GM21390 (cell line): ENCODE results near the gene MUC5B.
"Not testable (repeated sequence)": the region's sequence is repeated elsewhere in the genome, so short reads cannot be mapped to it uniquely, and the experiment has no call there.

Experiments used
- ATAC-seq: cut with Tn5 transposase; IDR thresholded peaks from one replicate; pipeline ENCODE4 v1.9.1; 2021; ENCODE audit not compliant: unreplicated experiment

Gene MUC5B

DNA sequence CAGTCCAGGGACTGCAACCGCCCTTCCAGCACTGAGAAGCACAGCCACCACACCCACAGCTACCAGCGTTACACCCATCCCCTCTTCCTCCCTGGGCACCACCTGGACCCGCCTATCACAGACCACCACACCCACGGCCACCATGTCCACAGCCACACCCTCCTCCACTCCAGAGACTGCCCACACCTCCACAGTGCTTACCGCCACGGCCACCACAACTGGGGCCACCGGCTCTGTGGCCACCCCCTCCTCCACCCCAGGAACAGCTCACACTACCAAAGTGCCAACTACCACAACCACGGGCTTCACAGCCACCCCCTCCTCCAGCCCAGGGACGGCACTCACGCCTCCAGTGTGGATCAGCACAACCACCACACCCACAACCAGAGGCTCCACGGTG is 19.9 kb downstream of the MUC5B start:
- ATAC-seq: not testable (repeated sequence)

DNA sequence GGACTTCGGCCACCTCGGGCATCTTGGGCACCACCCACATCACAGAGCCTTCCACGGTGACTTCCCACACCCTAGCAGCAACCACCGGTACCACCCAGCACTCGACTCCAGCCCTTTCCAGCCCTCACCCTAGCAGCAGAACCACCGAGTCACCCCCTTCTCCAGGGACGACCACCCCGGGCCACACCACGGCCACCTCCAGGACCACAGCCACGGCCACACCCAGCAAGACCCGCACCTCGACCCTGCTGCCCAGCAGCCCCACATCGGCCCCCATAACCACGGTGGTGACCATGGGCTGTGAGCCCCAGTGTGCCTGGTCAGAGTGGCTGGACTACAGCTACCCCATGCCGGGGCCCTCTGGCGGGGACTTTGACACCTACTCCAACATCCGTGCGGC is 20.7 kb downstream of the MUC5B start:
- ATAC-seq: not testable (repeated sequence)

DNA sequence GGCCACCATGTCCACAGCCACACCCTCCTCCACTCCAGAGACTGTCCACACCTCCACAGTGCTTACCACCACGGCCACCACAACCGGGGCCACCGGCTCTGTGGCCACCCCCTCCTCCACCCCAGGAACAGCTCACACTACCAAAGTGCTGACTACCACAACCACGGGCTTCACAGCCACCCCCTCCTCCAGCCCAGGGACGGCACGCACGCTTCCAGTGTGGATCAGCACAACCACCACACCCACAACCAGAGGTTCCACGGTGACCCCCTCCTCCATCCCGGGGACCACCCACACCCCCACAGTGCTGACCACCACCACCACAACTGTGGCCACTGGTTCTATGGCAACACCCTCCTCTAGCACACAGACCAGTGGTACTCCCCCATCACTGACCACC is 21.7 kb downstream of the MUC5B start:
- ATAC-seq: not testable (repeated sequence)

DNA sequence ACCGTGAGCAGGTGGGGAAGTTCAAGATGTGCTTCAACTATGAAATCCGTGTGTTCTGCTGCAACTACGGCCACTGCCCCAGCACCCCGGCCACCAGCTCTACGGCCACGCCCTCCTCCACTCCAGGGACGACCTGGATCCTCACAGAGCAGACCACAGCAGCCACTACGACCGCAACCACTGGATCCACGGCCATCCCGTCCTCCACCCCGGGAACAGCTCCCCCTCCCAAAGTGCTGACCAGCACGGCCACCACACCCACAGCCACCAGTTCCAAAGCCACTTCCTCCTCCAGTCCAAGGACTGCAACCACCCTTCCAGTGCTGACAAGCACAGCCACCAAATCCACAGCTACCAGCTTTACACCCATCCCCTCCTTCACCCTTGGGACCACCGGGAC is 22.9 kb downstream of the MUC5B start:
- not testable (repeated sequence) for ATAC-seq

DNA sequence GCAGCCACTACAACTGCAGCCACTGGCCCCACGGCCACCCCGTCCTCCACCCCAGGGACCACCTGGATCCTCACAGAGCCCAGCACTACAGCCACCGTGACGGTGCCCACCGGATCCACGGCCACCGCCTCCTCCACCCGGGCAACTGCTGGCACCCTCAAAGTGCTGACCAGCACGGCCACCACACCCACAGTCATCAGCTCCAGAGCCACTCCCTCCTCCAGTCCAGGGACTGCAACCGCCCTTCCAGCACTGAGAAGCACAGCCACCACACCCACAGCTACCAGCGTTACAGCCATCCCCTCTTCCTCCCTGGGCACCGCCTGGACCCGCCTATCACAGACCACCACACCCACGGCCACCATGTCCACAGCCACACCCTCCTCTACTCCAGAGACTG is 23.4 kb downstream of the MUC5B start:
- not testable (repeated sequence) for ATAC-seq

DNA sequence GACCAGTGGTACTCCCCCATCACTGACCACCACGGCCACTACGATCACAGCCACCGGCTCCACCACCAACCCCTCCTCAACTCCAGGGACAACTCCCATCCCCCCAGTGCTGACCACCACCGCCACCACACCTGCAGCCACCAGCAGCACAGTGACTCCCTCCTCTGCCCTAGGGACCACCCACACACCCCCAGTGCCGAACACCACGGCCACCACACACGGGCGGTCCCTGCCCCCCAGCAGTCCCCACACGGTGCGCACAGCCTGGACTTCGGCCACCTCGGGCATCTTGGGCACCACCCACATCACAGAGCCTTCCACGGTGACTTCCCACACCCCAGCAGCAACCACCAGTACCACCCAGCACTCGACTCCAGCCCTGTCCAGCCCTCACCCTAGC is 24.2 kb downstream of the MUC5B start:
- not testable (repeated sequence) for ATAC-seq

DNA sequence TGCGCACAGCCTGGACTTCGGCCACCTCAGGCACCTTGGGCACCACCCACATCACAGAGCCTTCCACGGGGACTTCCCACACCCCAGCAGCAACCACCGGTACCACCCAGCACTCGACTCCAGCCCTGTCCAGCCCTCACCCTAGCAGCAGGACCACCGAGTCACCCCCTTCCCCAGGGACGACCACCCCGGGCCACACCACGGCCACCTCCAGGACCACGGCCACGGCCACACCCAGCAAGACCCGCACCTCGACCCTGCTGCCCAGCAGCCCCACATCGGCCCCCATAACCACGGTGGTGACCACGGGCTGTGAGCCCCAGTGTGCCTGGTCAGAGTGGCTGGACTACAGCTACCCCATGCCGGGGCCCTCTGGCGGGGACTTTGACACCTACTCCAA is 26.1 kb downstream of the MUC5B start:
- not testable (repeated sequence) for ATAC-seq

DNA sequence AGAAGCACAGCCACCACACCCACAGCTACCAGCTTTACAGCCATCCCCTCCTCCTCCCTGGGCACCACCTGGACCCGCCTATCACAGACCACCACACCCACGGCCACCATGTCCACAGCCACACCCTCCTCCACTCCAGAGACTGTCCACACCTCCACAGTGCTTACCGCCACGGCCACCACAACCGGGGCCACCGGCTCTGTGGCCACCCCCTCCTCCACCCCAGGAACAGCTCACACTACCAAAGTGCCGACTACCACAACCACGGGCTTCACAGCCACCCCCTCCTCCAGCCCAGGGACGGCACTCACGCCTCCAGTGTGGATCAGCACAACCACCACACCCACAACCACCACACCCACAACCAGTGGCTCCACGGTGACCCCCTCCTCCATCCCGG is 27.5 kb downstream of the MUC5B start:
- ATAC-seq: not testable (repeated sequence)

DNA sequence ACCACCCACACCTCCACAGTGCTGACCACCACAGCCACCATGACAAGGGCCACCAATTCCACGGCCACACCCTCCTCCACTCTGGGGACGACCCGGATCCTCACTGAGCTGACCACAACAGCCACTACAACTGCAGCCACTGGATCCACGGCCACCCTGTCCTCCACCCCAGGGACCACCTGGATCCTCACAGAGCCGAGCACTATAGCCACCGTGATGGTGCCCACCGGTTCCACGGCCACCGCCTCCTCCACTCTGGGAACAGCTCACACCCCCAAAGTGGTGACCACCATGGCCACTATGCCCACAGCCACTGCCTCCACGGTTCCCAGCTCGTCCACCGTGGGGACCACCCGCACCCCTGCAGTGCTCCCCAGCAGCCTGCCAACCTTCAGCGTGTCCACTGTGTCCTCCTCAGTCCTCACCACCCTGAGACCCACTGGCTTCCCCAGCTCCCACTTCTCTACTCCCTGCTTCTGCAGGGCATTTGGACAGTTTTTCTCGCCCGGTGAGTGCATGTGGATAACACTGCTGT is 28.4 kb downstream of the MUC5B start:
- no peak for ATAC-seq

DNA sequence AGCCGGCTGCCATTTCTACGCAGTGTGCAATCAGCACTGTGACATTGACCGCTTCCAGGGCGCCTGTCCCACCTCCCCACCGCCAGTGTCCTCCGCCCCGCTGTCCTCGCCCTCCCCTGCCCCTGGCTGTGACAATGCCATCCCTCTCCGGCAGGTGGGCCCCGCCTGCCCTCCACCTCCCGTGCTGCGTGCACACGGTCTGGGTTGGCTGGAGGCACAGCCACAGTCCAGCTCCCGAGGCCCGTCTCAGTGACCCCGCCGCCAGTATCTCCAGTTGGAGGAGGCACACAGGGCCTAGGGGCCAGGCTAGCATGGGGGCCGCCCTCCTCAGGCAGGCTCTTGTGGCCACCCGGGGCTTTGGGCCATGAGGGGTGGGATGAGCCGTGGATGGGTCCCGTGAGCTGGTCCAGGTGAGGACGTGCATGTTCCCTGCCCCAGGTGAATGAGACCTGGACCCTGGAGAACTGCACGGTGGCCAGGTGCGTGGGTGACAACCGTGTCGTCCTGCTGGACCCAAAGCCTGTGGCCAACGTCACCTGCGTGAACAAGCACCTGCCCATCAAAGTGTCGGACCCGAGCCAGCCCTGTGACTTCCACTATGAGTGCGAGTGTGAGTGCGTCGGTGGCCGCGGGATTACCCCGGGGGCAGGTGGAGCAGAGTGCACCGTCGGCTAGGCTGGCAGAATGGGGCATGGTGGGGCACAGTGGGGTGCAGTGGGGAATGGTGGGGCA is 29.7 kb downstream of the MUC5B start:
- no peak for ATAC-seq

DNA sequence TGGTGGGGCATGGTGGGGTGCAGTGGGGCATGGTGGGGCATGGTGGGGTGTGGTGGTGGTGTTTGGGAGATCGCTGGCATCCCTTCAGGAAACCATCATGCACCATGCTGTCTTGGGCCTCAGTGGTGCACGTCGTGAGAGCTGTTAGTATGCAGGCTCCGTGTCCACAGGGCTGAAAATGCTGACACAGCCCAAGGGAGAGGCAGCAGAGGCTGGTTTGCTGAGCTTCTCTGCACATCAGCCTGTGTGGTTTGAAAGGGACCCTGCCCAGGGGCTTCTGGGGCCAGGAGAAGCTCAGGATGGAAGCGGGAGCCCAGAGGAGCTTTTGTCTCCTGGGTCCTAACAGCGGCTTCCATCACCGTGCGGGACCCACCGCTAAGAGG is 30.2 kb downstream of the MUC5B start:
- ATAC-seq: no peak

DNA sequence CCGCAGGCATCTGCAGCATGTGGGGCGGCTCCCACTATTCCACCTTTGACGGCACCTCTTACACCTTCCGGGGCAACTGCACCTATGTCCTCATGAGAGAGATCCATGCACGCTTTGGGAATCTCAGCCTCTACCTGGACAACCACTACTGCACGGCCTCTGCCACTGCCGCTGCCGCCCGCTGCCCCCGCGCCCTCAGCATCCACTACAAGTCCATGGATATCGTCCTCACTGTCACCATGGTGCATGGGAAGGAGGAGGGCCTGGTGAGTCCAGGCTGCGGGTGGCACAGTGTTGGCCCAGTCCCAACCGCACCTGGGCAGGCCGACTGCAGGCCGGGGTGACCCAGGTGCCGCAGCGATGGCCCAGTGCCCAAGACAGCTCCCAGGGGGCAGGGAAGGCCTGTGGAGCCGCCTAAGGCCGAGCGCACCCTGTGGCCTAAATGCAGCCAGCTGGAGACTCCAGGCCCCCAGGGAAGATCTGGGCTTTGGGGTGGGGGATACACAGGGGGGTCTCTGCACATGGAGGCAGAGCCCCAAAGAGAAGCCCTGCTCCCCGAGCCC is 31.3 kb downstream of the MUC5B start:
- ATAC-seq: no peak

DNA sequence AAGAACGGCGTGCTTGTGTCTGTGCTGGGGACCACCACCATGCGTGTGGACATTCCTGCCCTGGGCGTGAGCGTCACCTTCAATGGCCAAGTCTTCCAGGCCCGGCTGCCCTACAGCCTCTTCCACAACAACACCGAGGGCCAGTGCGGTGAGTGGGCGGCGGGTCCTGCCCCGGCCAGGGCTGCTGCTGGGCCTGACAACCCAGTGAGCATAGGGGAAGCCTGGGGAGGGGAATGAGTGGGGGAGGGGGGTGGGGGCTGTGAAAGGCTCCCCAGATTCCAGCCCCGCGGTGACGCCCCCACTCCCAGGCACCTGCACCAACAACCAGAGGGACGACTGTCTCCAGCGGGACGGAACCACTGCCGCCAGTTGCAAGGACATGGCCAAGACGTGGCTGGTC is 31.9 kb downstream of the MUC5B start:
- ATAC-seq: no peak

DNA sequence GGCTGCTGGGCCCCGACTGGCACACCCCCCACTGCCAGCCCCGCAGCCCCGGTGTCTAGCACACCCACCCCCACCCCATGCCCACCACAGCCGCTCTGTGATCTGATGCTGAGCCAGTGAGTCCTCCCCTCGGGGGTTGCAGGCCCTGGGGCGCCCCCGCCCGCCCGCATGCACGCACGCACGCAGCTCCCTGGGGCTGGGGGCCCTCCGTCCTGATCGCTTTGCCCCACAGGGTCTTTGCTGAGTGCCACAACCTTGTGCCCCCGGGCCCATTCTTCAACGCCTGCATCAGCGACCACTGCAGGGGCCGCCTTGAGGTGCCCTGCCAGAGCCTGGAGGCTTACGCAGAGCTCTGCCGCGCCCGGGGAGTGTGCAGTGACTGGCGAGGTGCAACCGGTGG is 32.3 kb downstream of the MUC5B start:
- no peak for ATAC-seq

DNA sequence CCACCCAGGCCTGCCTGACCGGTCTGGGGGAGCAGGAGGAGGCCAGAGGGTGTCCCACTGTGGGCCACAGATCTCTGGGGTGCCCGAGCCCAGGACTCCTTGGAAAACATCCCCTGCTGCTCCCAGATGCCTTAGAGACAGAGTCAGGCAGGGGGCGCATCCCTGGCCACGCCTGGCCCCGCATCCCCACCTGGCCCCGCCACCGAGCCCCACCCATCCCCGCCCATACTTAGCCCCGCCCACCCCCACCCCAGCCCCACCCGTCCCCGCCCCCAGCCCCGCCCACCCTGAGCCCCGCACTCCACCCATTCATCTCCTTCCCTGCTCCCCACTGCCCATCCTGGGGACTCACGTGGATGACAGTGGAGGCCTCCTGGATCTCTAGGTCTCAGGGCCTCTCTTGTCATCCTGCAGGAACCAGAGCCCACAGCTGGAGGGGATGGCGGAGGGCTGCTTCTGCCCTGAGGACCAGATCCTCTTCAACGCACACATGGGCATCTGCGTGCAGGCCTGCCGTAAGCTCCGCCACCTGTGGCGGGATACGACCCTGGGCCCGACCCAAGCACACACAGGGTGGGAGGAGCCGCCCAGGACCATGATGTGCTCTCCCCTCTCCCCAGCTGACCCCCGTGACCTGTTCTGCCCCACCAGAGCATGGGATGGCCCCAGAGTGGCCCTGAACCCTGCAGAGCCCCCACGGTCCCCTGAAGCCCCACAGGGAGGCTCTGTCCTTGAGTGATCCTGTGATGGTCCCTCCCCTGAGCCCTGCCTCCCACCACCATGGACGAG is 33.6 kb downstream of the MUC5B start:
- ATAC-seq: no peak

DNA sequence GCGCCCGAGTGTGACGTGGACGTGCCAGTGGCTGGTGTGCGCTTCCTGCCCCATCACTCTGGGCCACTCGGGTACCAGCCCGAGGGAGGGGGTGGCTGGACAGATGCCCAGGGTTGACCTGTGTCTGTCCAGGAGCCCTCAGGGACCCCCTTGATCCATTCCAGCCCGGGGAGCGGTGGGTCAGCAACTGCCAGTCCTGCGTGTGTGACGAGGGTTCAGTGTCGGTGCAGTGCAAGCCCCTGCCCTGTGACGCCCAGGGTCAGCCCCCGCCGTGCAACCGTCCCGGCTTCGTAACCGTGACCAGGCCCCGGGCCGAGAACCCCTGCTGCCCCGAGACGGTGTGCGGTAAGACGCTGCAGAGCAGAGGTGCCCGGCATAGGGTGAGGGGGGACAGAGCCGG is 34.5 kb downstream of the MUC5B start:
- ATAC-seq: no peak

DNA sequence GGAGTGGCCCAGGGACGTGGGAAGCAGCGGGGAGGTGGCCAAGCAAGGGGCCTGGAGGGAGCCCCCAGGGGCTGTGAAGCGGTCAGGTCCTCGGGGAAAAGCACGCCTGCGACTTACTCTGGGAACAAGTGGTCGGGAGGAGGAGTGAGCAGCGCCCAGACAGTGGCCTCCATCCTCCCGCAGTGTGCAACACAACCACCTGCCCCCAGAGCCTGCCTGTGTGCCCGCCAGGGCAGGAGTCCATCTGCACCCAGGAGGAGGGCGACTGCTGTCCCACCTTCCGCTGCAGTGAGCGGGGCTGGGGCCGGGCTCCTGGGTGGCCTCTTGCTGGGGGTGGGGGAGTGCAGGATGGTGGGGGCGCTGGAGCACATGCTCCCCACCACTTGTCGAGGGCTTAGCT is 35.0 kb downstream of the MUC5B start:
- ATAC-seq: no peak

DNA sequence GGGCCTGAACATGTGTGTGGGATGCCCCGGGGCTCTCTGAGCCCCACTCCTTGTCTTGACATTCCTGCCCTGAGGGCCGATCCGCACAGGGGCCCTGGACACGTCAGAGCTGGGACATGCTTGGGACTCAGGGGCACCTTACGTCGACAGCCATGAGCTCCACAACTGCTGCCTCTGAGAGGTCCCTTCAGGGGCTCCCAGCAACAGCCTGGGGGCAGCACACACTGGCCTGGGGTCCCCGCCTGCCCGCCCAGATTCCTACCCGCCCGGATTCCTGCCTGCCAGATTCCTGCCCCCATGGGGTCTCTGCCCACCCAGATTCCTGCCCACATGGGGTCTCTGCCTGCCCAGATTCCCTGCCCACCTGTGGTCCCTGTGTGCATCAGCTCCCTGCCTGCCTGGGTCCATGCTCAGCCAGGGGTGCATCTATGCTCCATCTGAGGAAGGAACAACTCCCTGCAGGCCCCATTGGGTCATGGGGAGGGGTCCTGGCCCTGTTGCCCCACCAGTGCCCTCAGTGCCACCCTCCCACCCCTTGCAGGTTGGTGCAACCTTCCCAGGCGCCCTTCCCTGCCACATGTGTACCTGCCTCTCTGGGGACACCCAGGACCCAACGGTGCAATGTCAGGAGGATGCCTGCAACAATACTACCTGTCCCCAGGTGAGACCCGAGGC is 35.7 kb downstream of the MUC5B start:
- no peak for ATAC-seq

DNA sequence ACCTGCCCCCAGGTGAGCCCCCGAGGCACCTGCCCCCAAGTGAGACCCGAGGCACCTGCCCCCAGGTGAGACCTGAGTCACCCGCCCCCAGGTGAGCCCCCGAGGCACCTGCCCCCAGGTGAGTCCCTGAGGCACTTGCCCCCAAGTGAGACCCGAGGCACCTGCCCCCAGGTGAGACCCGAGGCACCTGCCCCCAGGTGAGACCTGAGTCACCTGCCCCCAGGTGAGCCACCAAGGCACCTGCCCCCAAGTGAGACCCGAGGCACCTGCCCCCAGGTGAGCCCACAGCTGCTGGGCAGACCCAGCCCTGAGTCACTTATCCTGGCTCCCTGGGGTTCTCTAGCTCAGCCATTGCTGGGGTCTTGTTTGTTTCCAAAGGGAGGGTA is 36.2 kb downstream of the MUC5B start:
- no peak for ATAC-seq

DNA sequence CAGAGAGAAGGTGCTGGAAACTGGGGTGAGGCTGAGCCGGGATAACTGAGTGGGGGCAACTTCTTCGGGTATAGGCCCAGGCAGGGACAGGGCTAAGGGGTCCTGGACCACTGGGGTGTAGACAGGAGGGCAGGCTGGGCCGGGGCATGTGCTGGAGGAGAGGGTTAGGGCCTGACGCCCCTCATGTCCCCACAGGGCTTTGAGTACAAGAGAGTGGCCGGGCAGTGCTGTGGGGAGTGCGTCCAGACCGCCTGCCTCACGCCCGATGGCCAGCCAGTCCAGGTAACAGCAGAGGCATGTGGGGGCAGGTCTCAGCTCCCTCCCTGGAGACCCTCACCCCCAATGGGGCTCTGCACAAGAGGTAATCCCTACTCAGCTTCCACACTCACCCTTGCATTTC is 36.7 kb downstream of the MUC5B start:
- ATAC-seq: no peak

DNA sequence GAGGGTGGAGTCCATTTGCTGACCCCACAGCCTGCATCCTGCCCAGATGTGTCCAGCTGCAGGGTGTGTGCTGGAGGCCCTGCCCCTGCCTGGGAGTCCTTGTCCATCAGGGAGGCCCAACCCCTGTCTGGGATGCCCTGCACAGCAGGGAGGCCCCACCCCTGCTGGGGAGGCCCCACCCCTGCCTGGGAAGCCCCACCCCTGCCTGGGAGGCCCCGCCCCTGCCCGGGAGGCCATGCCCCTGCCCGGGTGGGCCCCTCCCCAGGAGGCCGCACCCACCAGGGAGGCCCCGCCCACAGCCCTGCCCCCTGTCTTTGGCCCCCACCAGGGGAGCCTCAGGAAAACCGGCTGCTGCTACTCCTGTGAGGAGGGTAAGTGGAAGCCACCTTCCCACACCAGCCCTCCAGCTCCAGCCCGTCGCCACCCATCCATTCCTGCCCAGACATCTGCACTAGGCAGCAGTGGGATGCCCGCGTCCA is 37.2 kb downstream of the MUC5B start:
- ATAC-seq: no peak
